BJ (cell line): ENCODE data around the gene CCDC171. TPM values are rescaled to one million over a fixed set of nuclear protein-coding genes. Genes with fewer than 3 reads are reported as not detected.

Experiments
- CTCF ChIA-PET: fragments of 350-600 bp; formaldehyde crosslinking; extraction: SDS; loops from one replicate; lab custom pipeline; 2021; ENCODE audit warnings: antibody characterized with exemption, inconsistent platforms; lab: Yijun Ruan, JAX
- POLR2A ChIA-PET: fragments of 300-600 bp; sonication (Branson Sonifier 250); formaldehyde crosslinking; extraction: SDS; loops from one replicate; lab custom pipeline; 2021; ENCODE audit warnings: antibody characterized with exemption; lab: Charles Lee
- DNase-seq: peaks from one replicate; pipeline ENCODE4 v3.0.0-alpha.2; 2011; ENCODE audit warnings: low read depth
- H3K27me3 ChIP-seq: 2 replicates; pipeline ENCODE4 v1.6.0; 2011; ENCODE audit warnings: low read length; ENCODE audit not compliant: control insufficient read depth, insufficient read depth
- H3K36me3 ChIP-seq: 2 replicates; pipeline ENCODE4 v1.5.1; 2011; ENCODE audit warnings: low read length; ENCODE audit not compliant: control insufficient read depth, insufficient read depth
- H3K4me3 ChIP-seq: 2 replicates; pipeline ENCODE4 v1.5.1; 2011; ENCODE audit warnings: low read depth, mild to moderate bottlenecking, control low read depth, low read length
- polyA plus RNA-seq: library from polyadenylated mRNA; depleted of rRNA; stranded (reverse); fragments of >200 nt; gene quantifications from 2 replicates; pipeline ENCODE4 v1.2.3, GENCODE V29; 2011
- TF ChIP-seq, protein P1 (sequence below): IDR thresholded peaks from 2 replicates; pipeline ENCODE4 v1.5.1; 2011; ENCODE audit warnings: low read depth, mild to moderate bottlenecking, control low read depth, inconsistent platforms, low read length, moderate library complexity; ENCODE audit not compliant: insufficient read depth

CCDC171 gene
- polyA plus RNA-seq, 1 experiment: 0.39 TPM

DNA sequence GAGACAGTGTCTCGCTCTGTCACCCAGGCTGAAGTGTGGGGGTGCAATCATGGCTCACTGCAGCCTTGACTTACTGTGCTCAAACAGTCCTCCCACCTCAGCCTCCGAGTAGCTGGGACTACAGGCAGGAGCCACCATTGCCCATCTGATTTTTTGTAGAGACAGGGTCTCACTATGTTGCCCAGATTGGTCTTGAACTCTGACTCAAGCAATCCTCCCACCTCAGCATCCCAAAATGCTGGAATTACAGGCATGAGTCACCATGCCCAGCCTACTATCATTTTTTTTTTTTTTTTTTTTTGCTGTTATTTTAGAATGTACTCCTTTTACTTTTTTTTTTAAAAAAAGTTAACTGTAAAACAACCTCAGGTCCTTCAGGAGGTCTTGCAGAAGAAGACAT, 449.0 kb downstream of the CCDC171 start:
- Histone ChIP-seq H3K36me3 (no peaks in the 10 kb centered on the region; the same call in 1 of the 2 replicates), H3K27me3 (no peaks in the 10 kb centered on the region), H3K4me3 (no peak overlapping the region)
- CTCF ChIA-PET: interaction anchor here (0.7 to 1.3 kb wide), 2 partner anchors 9 to 24 kb away, joined by 3 read pairs; no protein-coding TSS in a partner anchor
- POLR2A ChIA-PET: no interaction called here
- DNase-seq: no peak
- TF ChIP-seq, protein P1, sequence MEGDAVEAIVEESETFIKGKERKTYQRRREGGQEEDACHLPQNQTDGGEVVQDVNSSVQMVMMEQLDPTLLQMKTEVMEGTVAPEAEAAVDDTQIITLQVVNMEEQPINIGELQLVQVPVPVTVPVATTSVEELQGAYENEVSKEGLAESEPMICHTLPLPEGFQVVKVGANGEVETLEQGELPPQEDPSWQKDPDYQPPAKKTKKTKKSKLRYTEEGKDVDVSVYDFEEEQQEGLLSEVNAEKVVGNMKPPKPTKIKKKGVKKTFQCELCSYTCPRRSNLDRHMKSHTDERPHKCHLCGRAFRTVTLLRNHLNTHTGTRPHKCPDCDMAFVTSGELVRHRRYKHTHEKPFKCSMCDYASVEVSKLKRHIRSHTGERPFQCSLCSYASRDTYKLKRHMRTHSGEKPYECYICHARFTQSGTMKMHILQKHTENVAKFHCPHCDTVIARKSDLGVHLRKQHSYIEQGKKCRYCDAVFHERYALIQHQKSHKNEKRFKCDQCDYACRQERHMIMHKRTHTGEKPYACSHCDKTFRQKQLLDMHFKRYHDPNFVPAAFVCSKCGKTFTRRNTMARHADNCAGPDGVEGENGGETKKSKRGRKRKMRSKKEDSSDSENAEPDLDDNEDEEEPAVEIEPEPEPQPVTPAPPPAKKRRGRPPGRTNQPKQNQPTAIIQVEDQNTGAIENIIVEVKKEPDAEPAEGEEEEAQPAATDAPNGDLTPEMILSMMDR: no peak

DNA sequence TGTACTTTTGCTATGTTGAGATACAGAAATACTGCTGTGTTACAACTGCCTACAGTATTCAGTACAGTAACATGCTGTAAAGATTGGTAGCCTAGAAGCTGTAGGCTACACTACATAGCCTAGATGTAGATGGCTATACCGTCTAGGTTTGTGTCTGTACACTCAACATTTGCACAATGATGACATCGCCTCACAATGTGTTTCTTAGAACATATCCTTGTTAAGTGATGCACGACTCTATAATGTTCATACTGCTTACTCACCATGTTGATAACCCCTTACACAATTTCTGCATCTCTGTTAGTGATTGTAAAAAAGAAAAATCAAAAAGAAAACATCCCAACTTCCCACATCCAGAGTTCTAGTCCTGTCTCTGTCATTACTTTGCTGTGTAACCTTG, 450.0 kb downstream of the CCDC171 start:
- no peak overlapping the region for H3K4me3 ChIP-seq
- TF ChIP-seq, protein P1: no peak
- ChIA-PET CTCF (interaction anchor here (1.0 kb wide), 1 partner anchor 28 kb away, joined by 3 read pairs; no protein-coding TSS in a partner anchor), POLR2A (no interaction called here)
- no peaks in the 10 kb centered on the region for H3K27me3 ChIP-seq
- no peak for DNase-seq
- no peaks in the 10 kb centered on the region for H3K36me3 ChIP-seq

DNA sequence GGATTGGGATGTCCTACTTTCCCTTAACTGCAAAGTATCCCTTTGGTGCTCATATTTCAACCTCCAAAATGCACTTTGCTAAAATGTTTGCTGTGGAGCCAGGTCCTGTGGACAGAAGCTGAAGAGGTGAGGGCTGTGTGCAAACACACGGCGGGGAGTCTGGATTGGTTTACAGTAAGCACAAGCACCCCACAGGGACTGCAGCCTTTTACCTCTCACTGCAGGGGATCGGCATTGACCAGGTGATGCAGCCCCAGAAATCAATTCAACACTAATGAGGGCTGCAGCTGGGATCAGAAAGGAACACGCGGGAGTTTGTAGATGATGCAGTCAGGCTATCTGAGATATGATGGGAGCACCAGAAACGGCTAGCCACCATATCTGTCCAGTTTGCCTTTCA, 450.9 kb downstream of the CCDC171 start:
- Histone ChIP-seq H3K36me3 (no peaks in the 10 kb centered on the region), H3K27me3 (no peaks in the 10 kb centered on the region), H3K4me3 (no peak overlapping the region)
- CTCF ChIA-PET: interaction anchor here (1.0 kb wide), 1 partner anchor 27 kb away, joined by 3 read pairs; no protein-coding TSS in a partner anchor
- DNase-seq: no peak
- POLR2A ChIA-PET: no interaction called here
- TF ChIP-seq, protein P1: no peak

DNA sequence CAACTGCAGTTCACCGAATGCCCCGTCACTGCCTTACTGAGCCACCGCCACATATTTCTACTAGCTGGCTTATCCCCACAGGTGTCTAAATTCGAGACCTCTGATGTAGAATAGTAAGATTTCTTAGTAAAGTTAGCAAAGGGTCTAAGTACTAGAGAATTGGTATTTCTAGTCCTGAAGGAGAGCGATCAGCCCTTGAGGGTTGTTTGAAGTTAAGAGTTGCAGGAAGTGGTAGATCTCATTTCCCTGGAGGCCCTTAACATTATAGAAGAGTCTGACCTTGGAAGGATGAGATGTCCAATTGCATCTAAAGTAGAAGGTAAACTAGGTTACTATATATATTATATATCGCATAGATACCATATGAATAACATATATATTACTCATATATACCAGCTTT, 451.8 kb downstream of the CCDC171 start:
- TF ChIP-seq, protein P1: no peak
- H3K36me3 ChIP-seq: no peaks in the 10 kb centered on the region
- CTCF ChIA-PET: no interaction called here

DNA sequence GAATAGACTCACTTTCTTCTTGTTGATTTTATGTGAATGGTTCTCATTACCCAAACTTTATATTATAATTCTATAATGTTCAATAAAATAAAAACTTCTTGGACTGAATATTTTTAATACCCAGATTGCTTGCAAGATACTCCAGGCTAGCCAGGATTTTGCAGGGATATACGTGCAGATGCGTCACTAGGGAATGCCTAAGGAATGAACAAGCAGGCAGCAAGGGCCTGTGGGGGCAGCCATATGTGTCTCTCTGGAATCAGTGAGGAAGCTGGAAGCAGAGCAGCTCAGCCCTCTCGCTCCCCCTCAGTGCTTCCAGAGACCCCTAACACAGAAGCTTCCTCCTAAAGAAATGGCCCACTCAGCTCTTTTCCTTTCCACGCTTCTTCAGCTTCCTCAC, 457.4 kb downstream of the CCDC171 start:
- no peak overlapping the region for H3K4me3 ChIP-seq
- no peaks in the 10 kb centered on the region for H3K27me3 ChIP-seq
- TF ChIP-seq, protein P1: no peak
- no peaks in the 10 kb centered on the region for H3K36me3 ChIP-seq
- CTCF ChIA-PET: no interaction called here
- DNase-seq: no peak
- POLR2A ChIA-PET: no interaction called here

More for the DNA sequence above, 451.8 kb downstream of the CCDC171 start:
- Histone ChIP-seq H3K4me3 (no peak overlapping the region), H3K27me3 (no peaks in the 10 kb centered on the region)
- POLR2A ChIA-PET: no interaction called here
- DNase-seq: no peak
